ENCODE data around the gene KL.

KL gene

DNA sequence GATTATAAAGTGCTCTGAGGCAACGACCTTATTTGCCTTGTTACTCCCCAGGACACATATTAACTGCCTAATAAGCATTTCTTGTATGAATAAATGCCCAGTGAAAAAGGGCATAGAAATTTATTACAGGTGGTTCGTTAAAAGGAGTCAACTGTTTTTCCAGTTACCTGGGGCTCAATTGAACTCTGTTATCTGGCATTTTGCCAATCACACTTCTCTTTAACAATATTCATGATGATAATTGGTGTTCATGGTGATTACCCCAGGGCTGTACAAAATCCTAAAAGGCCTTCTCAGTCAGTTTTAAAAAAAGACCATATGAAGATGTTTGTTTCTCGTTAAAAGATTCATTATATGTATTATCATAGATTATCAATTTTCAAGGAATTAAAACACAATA lies 57.1 kb downstream of the KL start:
- Mint-ChIP-seq H3K9me3 (no peaks in the 10 kb centered on the region), H3K4me3 (no peak overlapping the region), H3K27ac (no peak overlapping the region), H3K27me3 (peaks cover 2% of the 10 kb centered on the region), H3K4me1 (ENCODE audit: low read depth) (no peaks in the 10 kb centered on the region), H3K36me3 (ENCODE audit: low read depth) (no peaks in the 10 kb centered on the region)

DNA sequence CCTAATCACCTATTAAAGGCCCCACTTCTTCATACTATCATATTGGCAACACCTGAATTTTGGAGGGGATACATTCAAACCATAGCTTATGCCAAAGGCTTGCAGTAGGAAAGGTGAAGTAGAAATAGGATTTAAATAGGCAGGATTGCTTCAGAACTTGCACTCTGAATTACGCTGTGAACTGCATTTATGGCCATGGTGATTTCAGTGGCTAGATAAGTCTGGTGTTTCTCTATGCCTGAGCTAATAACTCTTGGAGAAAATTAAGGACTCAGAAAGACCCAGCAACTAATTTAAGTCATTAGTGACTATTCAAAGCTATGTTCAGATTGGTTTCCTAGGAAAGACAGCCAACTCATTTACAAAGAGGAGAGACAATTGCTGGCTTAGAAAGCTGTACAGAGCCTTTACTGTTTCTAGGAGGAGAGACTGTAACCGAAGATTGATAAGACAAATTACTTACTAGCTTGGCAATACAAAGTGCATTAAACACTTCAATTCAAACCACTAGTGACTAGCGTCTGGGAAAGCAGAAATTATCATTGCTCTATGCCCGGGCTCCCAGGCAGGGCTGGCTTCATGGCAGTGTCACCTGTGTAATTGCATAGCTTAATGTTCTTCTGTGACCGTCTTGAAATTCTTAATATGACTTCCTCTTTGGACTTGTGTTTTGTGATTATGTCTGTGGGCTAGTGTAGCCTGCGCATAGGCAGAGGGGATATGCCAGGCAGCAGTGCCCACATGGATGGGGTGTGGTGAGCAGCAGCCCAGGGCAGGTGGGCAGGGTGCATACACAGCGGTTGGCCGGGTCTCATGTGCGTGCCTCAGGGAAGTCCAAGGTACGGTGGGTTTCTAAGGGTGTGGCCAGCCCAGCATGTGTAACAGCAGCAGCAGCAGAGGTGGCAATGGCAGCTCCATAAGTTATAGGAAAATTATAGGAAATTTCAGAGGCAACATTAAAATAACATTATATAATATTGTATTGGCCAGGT lies 60.1 kb downstream of the KL start:
- peaks cover 23% of the 10 kb centered on the region for H3K27me3 Mint-ChIP-seq
- no peaks in the 10 kb centered on the region for H3K9me3 Mint-ChIP-seq
- H3K4me3 Mint-ChIP-seq: no peak overlapping the region
- H3K4me1 Mint-ChIP-seq (ENCODE audit: low read depth): no peaks in the 10 kb centered on the region
- no peak overlapping the region for H3K27ac Mint-ChIP-seq
- H3K36me3 Mint-ChIP-seq (ENCODE audit: low read depth): no peaks in the 10 kb centered on the region

DNA sequence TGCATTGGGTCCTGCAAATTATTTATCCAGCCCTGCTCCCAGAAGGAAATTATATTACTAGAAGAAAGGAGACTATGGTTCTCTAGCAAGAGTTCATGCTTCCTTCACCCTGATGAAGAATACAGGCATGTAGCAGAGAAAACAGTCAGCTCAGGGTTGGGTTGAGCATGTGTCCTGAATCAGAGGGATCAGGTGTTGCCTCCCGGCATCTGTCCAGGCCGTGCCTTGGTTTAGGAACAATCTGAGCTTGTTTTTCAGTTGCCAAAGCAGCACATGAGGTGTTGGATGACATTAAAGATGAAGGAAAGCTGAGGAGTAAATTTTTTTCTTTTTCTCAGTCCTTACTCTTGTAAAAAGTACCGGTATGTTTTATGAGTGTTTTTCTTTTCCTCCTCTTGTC lies 62.0 kb downstream of the KL start:
- H3K27ac Mint-ChIP-seq: no peak overlapping the region
- H3K27me3 Mint-ChIP-seq: peaks cover 32% of the 10 kb centered on the region
- no peak overlapping the region for H3K4me3 Mint-ChIP-seq
- H3K4me1 Mint-ChIP-seq (ENCODE audit: low read depth): no peaks in the 10 kb centered on the region
- no peaks in the 10 kb centered on the region for H3K36me3 Mint-ChIP-seq (ENCODE audit: low read depth)
- no peaks in the 10 kb centered on the region for H3K9me3 Mint-ChIP-seq

DNA sequence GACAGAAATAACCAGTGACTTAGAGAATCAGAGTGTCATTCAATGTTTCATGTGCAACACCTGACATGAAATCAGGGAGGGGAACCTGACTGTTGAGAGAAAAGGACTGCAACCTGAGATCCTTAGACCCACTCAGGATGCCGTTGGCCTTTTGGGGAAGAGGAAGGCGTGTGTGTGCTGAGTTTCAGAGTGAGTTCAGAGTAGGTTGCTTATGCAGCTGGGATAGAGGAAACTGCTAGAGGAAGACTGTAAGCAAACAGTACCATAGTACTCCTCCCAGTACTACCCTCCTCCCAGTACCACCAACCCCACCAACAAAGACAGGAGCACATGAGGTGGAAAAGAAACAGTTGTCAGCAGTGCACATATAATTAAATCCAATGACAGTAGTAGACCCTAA lies 63.7 kb downstream of the KL start:
- Mint-ChIP-seq H3K9me3 (no peaks in the 10 kb centered on the region), H3K4me1 (ENCODE audit: low read depth) (no peaks in the 10 kb centered on the region), H3K36me3 (ENCODE audit: low read depth) (no peaks in the 10 kb centered on the region), H3K27me3 (peaks cover 36% of the 10 kb centered on the region), H3K27ac (no peak overlapping the region), H3K4me3 (no peak overlapping the region)

DNA sequence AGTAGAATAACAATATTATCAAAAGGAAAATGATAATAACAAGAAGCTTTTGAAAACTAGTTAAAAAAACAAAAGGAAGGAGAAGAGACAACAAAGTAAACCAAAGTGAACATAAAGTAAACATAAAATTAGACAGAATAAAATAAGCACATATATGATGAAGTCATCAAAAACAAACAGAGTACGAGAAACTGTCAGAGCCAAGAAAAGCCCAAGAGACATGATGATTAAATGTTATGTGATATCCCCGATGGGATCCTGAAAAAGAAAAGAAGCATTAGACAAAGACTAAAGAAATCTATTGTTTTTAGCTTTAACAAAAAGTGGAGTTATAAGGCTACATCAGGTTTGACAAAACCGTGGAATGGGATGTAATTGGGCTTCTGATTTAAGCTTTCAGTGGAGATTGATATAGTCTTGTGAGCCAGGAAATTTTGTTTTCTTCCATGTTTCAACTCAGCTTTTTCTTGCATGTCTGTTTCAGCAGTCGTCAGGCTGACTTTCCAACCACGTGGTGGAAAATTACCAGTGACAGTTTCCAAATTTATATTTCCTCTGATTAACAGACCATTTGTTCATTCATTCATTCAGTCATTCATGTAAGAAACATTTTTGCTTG lies 64.9 kb downstream of the KL start:
- no peaks in the 10 kb centered on the region for H3K36me3 Mint-ChIP-seq (ENCODE audit: low read depth)
- no peak overlapping the region for H3K27ac Mint-ChIP-seq
- no peaks in the 10 kb centered on the region for H3K4me1 Mint-ChIP-seq (ENCODE audit: low read depth)
- no peak overlapping the region for H3K4me3 Mint-ChIP-seq
- H3K9me3 Mint-ChIP-seq: no peaks in the 10 kb centered on the region
- peaks cover 41% of the 10 kb centered on the region for H3K27me3 Mint-ChIP-seq

DNA sequence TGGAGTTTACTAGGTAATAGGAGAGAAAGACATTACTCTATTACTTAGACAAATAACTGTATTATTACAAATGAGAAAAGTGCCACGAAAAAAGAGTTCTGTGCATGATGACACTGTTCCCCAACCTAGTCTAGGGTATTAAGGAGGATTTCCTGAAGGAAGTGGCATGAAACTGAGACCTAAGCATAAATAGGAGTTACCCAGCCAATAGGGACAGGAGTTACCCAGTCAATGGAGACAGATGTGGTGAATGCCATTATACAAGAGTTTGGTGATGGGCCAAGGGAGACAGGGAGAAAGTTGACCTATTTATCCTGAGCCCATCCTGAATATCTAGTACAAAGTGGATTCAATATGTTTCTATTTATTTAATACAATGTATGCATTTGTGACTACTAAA lies 65.4 kb downstream of the KL start:
- Mint-ChIP-seq H3K4me3 (no peak overlapping the region), H3K4me1 (ENCODE audit: low read depth) (no peaks in the 10 kb centered on the region), H3K36me3 (ENCODE audit: low read depth) (no peaks in the 10 kb centered on the region), H3K27ac (no peak overlapping the region), H3K9me3 (no peaks in the 10 kb centered on the region), H3K27me3 (peaks cover 45% of the 10 kb centered on the region)

DNA sequence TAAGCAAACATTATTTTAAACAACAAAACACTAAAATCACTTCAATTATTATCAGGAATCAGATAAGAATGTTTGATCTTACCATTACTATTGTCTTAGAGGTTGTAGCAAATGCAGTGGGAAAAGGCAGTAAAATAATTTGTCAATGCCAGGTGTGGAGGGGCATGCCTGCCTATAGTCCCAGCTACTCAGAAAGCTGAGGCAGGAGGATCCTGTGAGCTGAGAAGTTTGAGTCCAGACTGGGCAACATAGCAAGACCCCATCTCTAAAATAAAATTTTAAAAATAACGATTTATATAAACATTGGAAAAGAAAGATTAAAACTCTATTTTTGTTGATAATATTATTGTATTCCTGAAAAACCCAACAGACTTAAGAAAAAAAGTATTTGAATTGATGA lies 66.8 kb downstream of the KL start:
- peaks cover 45% of the 10 kb centered on the region for H3K27me3 Mint-ChIP-seq
- H3K4me1 Mint-ChIP-seq (ENCODE audit: low read depth): no peaks in the 10 kb centered on the region
- no peaks in the 10 kb centered on the region for H3K9me3 Mint-ChIP-seq
- no peak overlapping the region for H3K4me3 Mint-ChIP-seq
- no peak overlapping the region for H3K27ac Mint-ChIP-seq
- no peaks in the 10 kb centered on the region for H3K36me3 Mint-ChIP-seq (ENCODE audit: low read depth)

DNA sequence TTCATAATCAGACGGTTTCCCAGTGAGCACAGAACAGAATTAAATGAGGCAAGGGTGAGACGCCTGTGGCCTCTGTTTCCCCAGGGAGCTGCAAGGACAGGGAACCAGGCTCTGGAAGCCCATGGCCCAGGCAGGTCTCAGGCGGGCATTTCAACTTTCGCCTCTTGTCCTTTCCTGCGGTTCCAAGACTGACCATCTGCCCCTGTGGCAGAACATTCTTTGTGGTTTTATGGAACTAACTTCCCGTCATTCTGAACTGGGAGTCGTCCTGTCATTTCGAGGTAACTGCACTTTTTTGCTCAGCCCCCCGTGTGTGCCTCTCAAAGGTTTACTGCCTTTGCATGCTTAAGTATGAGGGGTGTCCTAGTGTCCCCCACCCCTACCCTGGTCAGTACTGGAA lies 70.9 kb downstream of the KL start:
- Mint-ChIP-seq H3K4me1 (ENCODE audit: low read depth) (no peaks in the 10 kb centered on the region), H3K27me3 (peaks cover 24% of the 10 kb centered on the region), H3K4me3 (no peak overlapping the region), H3K36me3 (ENCODE audit: low read depth) (no peaks in the 10 kb centered on the region), H3K27ac (no peak overlapping the region), H3K9me3 (no peaks in the 10 kb centered on the region)

DNA sequence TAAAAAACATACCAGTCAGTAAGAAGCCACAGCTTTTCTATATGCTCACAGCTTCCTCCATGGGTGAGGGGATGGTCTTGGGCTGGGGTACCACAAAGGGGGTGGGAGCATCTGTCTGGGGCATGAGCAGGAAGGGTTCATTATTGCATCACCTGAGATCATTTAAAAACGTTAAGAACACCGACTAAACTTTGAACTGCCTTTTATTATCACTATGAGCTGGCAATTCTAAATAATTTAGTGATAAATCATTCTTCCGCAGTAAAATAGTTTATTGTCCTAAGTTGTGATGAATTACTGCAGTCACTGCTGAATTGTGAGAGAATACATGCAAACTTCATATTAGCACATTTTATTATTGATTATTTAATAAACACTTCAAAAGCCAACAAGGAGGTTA lies 71.6 kb downstream of the KL start:
- Mint-ChIP-seq H3K4me3 (no peak overlapping the region), H3K4me1 (ENCODE audit: low read depth) (no peaks in the 10 kb centered on the region), H3K27me3 (peaks cover 17% of the 10 kb centered on the region), H3K9me3 (no peaks in the 10 kb centered on the region), H3K27ac (no peak overlapping the region), H3K36me3 (ENCODE audit: low read depth) (no peaks in the 10 kb centered on the region)

DNA sequence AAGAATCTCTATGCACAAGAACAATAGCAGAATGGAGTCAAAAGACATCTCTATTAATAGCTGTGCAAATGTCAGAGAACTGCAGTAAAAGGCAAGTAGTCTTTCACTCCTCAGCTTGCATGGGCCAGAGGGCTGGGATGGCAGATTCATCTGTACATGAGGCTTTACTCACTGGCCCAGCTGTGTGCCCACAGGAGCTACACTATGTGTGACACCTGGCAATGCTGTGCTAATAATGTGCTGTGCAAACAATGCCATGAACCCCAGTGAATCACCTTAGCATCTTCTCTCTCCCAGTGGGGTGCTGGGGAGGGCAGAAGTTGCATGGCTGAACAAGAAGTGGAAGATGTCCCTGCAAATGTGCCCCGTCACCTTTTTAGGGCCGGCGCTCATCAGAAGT lies 73.1 kb downstream of the KL start:
- Mint-ChIP-seq H3K4me3 (no peak overlapping the region), H3K36me3 (ENCODE audit: low read depth) (no peaks in the 10 kb centered on the region), H3K9me3 (no peaks in the 10 kb centered on the region), H3K4me1 (ENCODE audit: low read depth) (no peaks in the 10 kb centered on the region), H3K27ac (no peak overlapping the region), H3K27me3 (peaks cover 16% of the 10 kb centered on the region)

DNA sequence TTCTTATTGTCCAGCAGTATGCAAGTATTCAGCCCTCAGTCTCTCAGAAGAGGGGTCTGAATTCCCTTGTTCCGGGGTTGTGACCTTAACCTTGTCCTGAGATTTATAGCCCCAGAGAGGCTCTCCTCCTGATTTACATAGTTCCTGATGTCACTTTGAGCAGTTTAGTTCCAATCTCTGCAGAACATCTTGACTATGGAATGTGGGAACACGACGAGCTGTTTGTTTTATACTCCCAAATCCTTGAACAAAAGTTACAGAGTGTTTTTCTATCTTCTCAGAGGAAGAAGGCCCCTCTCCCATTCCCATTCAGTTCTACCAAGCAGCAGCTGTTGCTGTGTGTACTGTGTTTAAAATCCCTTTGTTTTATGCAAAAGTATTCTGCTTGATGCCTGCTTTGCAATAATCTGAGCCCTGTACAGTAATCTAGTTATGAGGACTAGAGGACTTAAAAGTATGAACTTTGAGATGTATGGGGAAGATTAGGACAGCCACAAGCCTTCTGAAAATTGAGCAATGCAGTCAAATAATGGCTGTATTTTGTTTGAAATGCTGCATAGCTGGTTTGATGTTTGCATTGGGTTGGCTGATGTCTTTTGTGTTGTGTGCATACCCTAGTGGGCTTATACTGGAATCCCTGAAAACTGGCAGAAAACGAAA lies 74.7 kb downstream of the KL start:
- H3K4me3 Mint-ChIP-seq: no peak overlapping the region
- H3K36me3 Mint-ChIP-seq (ENCODE audit: low read depth): no peaks in the 10 kb centered on the region
- no peaks in the 10 kb centered on the region for H3K4me1 Mint-ChIP-seq (ENCODE audit: low read depth)
- H3K9me3 Mint-ChIP-seq: no peaks in the 10 kb centered on the region
- H3K27ac Mint-ChIP-seq: no peak overlapping the region
- peaks cover 13% of the 10 kb centered on the region for H3K27me3 Mint-ChIP-seq

DNA sequence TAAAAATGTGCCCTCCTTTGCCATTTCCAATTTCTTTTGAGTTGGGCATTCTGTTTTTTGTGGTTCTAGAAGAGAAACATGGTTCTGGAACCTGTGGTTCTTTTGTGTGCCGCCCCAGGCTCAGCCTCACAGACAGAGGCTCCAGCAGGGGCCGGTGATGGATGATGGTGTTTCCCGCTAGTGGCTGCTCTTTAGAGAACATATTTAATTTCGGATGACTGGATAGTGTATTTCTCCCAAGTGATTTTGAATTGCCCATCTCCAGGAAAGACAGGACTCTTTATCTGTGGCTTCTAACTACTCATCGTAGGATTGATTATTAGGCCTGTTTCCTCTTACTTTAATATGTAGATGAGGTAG lies 75.2 kb downstream of the KL start:
- no peaks in the 10 kb centered on the region for H3K9me3 Mint-ChIP-seq
- no peaks in the 10 kb centered on the region for H3K4me1 Mint-ChIP-seq (ENCODE audit: low read depth)

DNA sequence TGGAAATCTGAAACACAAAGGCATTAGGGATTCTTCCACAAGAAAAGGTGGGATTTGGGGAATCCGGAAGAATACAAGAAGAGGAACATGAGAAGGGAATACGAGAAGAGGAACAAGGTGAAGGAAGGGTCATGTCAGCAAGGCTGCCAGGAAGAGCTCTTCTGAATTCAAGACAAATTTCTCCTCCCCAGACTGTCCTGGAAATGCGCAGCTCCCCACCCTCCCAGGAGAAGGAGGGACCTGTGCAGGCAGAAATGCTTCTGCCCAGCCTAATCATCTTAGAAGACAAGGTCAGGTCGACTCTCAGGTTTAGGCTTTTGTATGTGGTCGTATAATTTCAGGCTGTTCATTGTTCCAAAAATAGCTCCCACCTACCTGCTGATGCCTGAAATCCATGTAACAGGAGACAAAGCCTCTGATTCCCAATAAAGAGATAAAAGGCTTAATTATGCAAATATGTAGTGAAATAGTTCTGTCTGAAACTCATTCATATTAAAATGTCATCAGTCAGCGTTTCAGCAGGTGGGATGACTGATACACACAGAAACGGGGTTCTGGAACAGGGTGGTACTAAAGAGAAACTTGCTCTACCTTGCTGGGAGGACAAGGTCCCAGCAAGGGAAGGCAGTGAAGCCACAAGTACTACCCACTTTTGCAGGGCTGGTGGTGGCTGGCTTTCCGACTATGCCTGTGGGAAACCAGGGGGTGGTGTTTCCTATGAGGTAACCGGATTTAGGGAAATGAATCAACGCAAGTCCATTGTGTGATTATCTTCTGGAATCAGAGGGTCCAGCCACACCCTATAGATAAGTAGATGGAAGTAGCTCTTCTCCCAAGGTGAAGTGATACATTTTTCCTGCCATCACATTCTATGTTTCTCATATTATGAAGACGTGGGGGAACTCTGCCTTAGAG lies 76.1 kb downstream of the KL start:
- Mint-ChIP-seq H3K9me3 (no peaks in the 10 kb centered on the region), H3K27ac (no peak overlapping the region), H3K27me3 (peaks cover 7% of the 10 kb centered on the region), H3K4me3 (no peak overlapping the region), H3K36me3 (ENCODE audit: low read depth) (no peaks in the 10 kb centered on the region), H3K4me1 (ENCODE audit: low read depth) (no peaks in the 10 kb centered on the region)

More for the DNA sequence above, 75.2 kb downstream of the KL start:
- no peaks in the 10 kb centered on the region for H3K36me3 Mint-ChIP-seq (ENCODE audit: low read depth)
- H3K4me3 Mint-ChIP-seq: no peak overlapping the region
- no peak overlapping the region for H3K27ac Mint-ChIP-seq
- peaks cover 9% of the 10 kb centered on the region for H3K27me3 Mint-ChIP-seq

DNA sequence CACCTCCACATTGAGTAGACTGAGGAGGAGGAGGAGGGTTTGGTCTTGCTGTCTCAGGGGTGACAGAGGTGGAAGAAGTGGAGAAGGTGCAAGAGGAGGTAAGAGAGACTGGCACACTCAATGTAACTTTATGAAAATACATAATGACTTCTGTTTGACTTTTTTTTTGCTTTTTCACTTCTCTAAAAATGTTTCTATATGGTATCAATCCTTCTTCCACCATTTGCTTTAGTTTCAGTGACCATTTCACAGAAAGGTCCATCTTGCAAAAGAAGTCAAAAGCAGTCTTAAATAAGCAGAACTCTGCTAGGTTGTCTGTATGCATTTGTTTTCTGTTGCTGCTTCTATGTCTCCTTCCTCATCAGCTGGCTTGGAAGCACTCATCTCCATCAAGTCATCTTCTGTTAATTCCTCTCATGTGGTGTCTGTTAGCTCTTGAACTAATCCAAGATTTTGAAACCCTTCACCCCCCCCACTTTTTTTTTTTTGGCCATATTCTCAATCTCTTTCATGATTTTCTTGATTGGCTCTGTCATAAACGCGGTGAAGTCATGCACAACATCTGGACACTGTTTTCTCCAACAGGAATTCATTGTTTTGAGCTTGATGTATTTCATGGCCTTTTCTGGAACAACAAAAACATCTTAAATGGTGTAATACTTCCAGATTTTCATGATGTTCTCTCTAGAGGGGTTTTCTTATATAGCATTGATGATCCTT lies 80.8 kb downstream of the KL start:
- H3K36me3 Mint-ChIP-seq (ENCODE audit: low read depth): no peaks in the 10 kb centered on the region
- H3K27ac Mint-ChIP-seq: no peak overlapping the region
- H3K4me3 Mint-ChIP-seq: no peak overlapping the region
- peaks cover 19% of the 10 kb centered on the region for H3K27me3 Mint-ChIP-seq
- H3K9me3 Mint-ChIP-seq: no peaks in the 10 kb centered on the region
- H3K4me1 Mint-ChIP-seq (ENCODE audit: low read depth): no peaks in the 10 kb centered on the region
